ENCODE results near the gene NCAPH2. TPM values are rescaled to one million over a fixed set of nuclear protein-coding genes. Genes with fewer than 3 reads are reported as not detected.

NCAPH2 gene
- total and polyA plus RNA-seq, 9 of the 15 experiments (the other 6 are each of a cell fraction or from before 2014, with no cell fraction given), result 3.6 to 88.6 (median 32.4) TPM

DNA sequence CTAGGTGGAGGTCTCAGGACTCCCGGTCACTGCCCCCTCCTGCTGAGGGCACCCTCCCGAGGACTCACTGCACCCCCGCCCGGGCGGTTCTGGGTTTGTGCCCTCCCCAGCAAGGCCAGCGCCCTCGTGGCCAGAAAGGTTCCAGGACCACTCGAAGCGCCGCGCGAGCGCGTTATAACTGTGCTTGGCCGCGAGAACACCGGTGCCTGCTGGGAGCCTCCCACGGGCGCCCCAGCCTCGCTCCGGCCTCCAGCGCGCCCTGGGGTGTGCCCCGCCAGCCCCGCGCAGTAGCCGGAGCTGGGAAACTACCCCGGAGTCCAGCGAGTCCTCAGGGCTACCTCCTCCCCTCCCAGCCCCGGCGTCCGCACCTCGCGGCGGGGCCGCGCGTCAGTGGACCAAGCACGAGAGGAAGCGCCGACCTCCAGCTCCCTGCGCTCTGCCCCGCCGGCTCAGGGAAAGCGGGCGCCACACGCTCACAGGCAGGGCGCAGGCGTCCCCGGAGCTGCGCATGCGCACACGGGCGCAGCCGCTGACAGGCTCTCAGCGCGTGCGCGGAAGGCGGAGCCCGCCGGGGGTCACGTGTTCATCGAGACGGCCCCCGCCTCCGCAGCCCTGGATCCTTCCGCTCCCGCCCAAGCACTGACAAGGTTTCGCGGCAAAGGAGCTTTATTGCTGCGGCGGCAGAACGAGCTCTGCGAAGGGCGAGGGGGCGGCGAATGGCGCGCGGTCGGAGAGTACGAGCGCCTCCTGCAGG lies 17.3 kb downstream of the NCAPH2 start, which contains the start of gene SCO2 (continued):
- TF ChIP-seq, protein P1, sequence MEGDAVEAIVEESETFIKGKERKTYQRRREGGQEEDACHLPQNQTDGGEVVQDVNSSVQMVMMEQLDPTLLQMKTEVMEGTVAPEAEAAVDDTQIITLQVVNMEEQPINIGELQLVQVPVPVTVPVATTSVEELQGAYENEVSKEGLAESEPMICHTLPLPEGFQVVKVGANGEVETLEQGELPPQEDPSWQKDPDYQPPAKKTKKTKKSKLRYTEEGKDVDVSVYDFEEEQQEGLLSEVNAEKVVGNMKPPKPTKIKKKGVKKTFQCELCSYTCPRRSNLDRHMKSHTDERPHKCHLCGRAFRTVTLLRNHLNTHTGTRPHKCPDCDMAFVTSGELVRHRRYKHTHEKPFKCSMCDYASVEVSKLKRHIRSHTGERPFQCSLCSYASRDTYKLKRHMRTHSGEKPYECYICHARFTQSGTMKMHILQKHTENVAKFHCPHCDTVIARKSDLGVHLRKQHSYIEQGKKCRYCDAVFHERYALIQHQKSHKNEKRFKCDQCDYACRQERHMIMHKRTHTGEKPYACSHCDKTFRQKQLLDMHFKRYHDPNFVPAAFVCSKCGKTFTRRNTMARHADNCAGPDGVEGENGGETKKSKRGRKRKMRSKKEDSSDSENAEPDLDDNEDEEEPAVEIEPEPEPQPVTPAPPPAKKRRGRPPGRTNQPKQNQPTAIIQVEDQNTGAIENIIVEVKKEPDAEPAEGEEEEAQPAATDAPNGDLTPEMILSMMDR (IDR thresholded peaks at IDR 0.05 in 2 of 3, conservative IDR thresholded peaks at IDR 0.05 in 1 of 3; ENCODE audit: insufficient read depth in 2 of 3, low read depth in 1 of 3, low read length in 3 of 3), result peak; percentile 45 to 60 (median 48); a peak in 5 of 6 replicates
- TF ChIP-seq ZNF830 (CRISPR knock-in tag; IDR thresholded peaks at IDR 0.05) (peak; percentile 38; the same call in 1 of the 2 replicates), CBFB (CRISPR knock-in tag; IDR thresholded peaks at IDR 0.05) (no peak), TAF1 (IDR thresholded peaks at IDR 0.05; ENCODE audit: control insufficient read depth, extremely low read depth, insufficient read depth, low read length, severe bottlenecking) (peak; percentile 67), RBFOX2 (IDR thresholded peaks at IDR 0.05; ENCODE audit: low read depth, low read length) (peak; percentile 86), ZNF263 (CRISPR knock-in tag; IDR thresholded peaks at IDR 0.05; ENCODE audit: borderline replicate concordance) (peak; percentile 13; the same call in 1 of the 2 replicates)

DNA sequence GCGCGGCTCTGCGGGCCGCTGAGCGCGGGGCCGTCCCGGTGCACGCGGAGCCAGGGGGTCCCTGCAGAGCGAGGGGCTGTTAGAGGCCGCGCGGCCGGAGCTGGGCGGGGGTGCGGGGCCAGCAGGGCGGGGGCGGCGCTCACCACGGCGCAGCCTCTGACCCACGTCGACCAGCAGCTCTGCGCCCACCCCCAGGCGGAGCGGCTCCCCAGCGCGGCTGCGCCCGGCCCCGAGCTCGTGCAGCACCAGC lies 17.8 kb downstream of the NCAPH2 start:
- peak overlapping the region; percentile 86 to 96 for H3K9ac ChIP-seq (ENCODE audit: insufficient read depth in 1 of 2, low read depth in 2 of 2, low read length in 2 of 2)
- peak overlapping the region; percentile 89 for H3K27ac ChIP-seq (ENCODE audit: extremely low read depth, low read depth, low read length)
- no peaks in the 10 kb centered on the region for H3K9me1 ChIP-seq (ENCODE audit: control insufficient read depth, insufficient read depth, low read length)
- no peaks in the 10 kb centered on the region for H3K27me3 ChIP-seq (ENCODE audit: control insufficient read depth in 2 of 2, insufficient read depth in 2 of 2, low read length in 2 of 2)
- FAIRE-seq (no peak), ATAC-seq (no peak), DNase-seq (ENCODE audit: extremely low read depth in 1 of 4, low spot score in 3 of 4) (no peak)
- in situ Hi-C loops (cut with MboI) (no loop called here), intact Hi-C loops (cut with micrococcal nuclease) (loop anchor here (1.0 to 5.0 kb wide), 2 partner anchors 9 to 37 kb away; partner anchors contain the start of gene SYCE3)
- H4K20me1 ChIP-seq (replicated peaks; ENCODE audit: control insufficient read depth, insufficient read depth, low read length), result peaks cover 12% of the 10 kb centered on the region; the same call in 1 of the 2 replicates
- peak overlapping the region; percentile 71 for H3K4me3 ChIP-seq
- WGBS (ENCODE audit: insufficient coverage, low coverage, missing lambda C conversion rate), result no CpG with 5 or more reads among the region's 33 CpGs
- H2AFZ ChIP-seq (ENCODE audit: low read depth, low read length), result peak overlapping the region; percentile 82
- POLR2A ChIA-PET, result interaction anchor here (0.7 to 5.3 kb wide), 7 partner anchors 11 to 57 kb away, joined by 3 to 65 read pairs (median 5); partner anchors contain the start of genes CHKB, LMF2, NCAPH2 and SYCE3
- peaks cover 39% of the 10 kb centered on the region; the same call in 1 of the 3 replicates for H3K36me3 ChIP-seq (ENCODE audit: control insufficient read depth, insufficient read depth, low read length)
- peaks cover 34% of the 10 kb centered on the region for H3K79me2 ChIP-seq (ENCODE audit: control insufficient read depth, insufficient read depth, low read length)
- H3K4me1 ChIP-seq (replicated peaks in 1 of 2; ENCODE audit: control insufficient read depth in 2 of 2, insufficient read depth in 2 of 2, low read length in 2 of 2), result peaks cover 8 to 69% of the 10 kb centered on the region in 2 experiments; a peak in 4 of 5 replicates
- CTCF ChIA-PET (ENCODE audit: low intra/inter-chr PET ratio), result interaction anchor here (1.2 kb wide), 1 partner anchor 50 kb away, joined by 3 read pairs; no protein-coding TSS in a partner anchor
- no TSS peak for BruUV-seq (replicated peaks)
- peak overlapping the region; percentile 88 for H3K4me2 ChIP-seq (ENCODE audit: insufficient read depth, low read length)
- no peaks in the 10 kb centered on the region for H3K9me3 ChIP-seq (replicated peaks; ENCODE audit: control insufficient read depth, insufficient read depth, low read depth, low read length)
- TF ChIP-seq CEBPG (CRISPR knock-in tag; IDR thresholded peaks at IDR 0.05) (no peak), CEBPG (tag; conservative IDR thresholded peaks at IDR 0.05 in 1 of 2, IDR thresholded peaks at IDR 0.05 in 1 of 2) (no peak), PRMT5 (CRISPR knock-in tag; IDR thresholded peaks at IDR 0.05) (no peak), STAT5B (CRISPR knock-in tag; IDR thresholded peaks at IDR 0.05) (no peak), GATAD2B (IDR thresholded peaks at IDR 0.05; ENCODE audit: borderline replicate concordance) (no peak), ELF4 (CRISPR knock-in tag; IDR thresholded peaks at IDR 0.05) (no peak), ZBTB7A (IDR thresholded peaks at IDR 0.05; ENCODE audit: borderline replicate concordance, control insufficient read depth, low read depth, low read length) (peak; percentile 87; the same call in 1 of the 2 replicates)
- TF ChIP-seq, protein P2, sequence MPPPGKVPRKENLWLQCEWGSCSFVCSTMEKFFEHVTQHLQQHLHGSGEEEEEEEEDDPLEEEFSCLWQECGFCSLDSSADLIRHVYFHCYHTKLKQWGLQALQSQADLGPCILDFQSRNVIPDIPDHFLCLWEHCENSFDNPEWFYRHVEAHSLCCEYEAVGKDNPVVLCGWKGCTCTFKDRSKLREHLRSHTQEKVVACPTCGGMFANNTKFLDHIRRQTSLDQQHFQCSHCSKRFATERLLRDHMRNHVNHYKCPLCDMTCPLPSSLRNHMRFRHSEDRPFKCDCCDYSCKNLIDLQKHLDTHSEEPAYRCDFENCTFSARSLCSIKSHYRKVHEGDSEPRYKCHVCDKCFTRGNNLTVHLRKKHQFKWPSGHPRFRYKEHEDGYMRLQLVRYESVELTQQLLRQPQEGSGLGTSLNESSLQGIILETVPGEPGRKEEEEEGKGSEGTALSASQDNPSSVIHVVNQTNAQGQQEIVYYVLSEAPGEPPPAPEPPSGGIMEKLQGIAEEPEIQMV (tag; conservative IDR thresholded peaks at IDR 0.05; ENCODE audit: low read depth), result no peak
- TF ChIP-seq, protein P3, sequence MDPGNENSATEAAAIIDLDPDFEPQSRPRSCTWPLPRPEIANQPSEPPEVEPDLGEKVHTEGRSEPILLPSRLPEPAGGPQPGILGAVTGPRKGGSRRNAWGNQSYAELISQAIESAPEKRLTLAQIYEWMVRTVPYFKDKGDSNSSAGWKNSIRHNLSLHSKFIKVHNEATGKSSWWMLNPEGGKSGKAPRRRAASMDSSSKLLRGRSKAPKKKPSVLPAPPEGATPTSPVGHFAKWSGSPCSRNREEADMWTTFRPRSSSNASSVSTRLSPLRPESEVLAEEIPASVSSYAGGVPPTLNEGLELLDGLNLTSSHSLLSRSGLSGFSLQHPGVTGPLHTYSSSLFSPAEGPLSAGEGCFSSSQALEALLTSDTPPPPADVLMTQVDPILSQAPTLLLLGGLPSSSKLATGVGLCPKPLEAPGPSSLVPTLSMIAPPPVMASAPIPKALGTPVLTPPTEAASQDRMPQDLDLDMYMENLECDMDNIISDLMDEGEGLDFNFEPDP (CRISPR knock-in tag; IDR thresholded peaks at IDR 0.05), result no peak
